ENCODE data around the gene USP26.
"Not testable (repeated sequence)": the region's sequence is repeated elsewhere in the genome, so short reads cannot be mapped to it uniquely, and the experiment has no call there.

USP26 gene

GRCh38 chrX:132986556-132986955 lies 110.4 kb downstream of the USP26 start:
- Histone ChIP-seq H2AK5ac (ENCODE audit: low read length) (no peak overlapping the region), H3K4me3 (ENCODE audit: low read depth, low read length) (no peak overlapping the region), H2AFZ (ENCODE audit: insufficient read depth, low read length, poor library complexity) (no peak overlapping the region), H3K9me3 (ENCODE audit: insufficient read depth, low read depth, low read length) (no peaks in the 10 kb centered on the region), H3K27me3 (ENCODE audit: insufficient read depth, low read length) (no peaks in the 10 kb centered on the region), H2BK12ac (ENCODE audit: low read length) (no peak overlapping the region), H3K79me1 (ENCODE audit: low read length) (no peaks in the 10 kb centered on the region), H3K36me3 (ENCODE audit: control insufficient read depth in 1 of 2, insufficient read depth in 2 of 2, low read length in 2 of 2) (no peaks in the 10 kb centered on the region), H4K12ac (ENCODE audit: low read depth, low read length) (no peak overlapping the region), H3K27ac (ENCODE audit: low read depth, low read length) (no peak overlapping the region), H3K9ac (ENCODE audit: low read length) (no peak overlapping the region), H3K79me2 (ENCODE audit: control insufficient read depth, insufficient read depth, low read length, poor library complexity) (no peaks in the 10 kb centered on the region), H4K8ac (ENCODE audit: low read depth, low read length) (no peak overlapping the region), H3K14ac (ENCODE audit: low read length) (no peak overlapping the region), H3K23ac (ENCODE audit: low read length) (no peak overlapping the region), H4K91ac (ENCODE audit: low read depth, low read length) (no peak overlapping the region), H2BK120ac (ENCODE audit: insufficient read depth, low read length, poor library complexity) (no peak overlapping the region), H2BK5ac (ENCODE audit: low read depth, low read length, poor library complexity) (no peak overlapping the region), H3K4me1 (ENCODE audit: control insufficient read depth in 1 of 2, insufficient read depth in 2 of 2, low read length in 2 of 2) (peaks cover 0 to 4% of the 10 kb centered on the region in 2 experiments), H3K4ac (ENCODE audit: low read depth, low read length) (no peak overlapping the region), H3K4me2 (ENCODE audit: low read length) (no peak overlapping the region), H3K18ac (ENCODE audit: low read length) (no peak overlapping the region)
- no peak for DNase-seq

- no peak overlapping the region for H3K23ac ChIP-seq (ENCODE audit: low read length)
- no peaks in the 10 kb centered on the region for H3K79me2 ChIP-seq (ENCODE audit: control insufficient read depth, insufficient read depth, low read length, poor library complexity)
- no peak overlapping the region for H3K4me2 ChIP-seq (ENCODE audit: low read length)
- H2BK12ac ChIP-seq (ENCODE audit: low read length): no peak overlapping the region
- H3K4me3 ChIP-seq (ENCODE audit: low read depth, low read length): no peak overlapping the region
- no peaks in the 10 kb centered on the region for H3K27me3 ChIP-seq (ENCODE audit: insufficient read depth, low read length)
- H4K8ac ChIP-seq (ENCODE audit: low read depth, low read length): no peak overlapping the region
- no peaks in the 10 kb centered on the region for H3K9me3 ChIP-seq (ENCODE audit: insufficient read depth, low read depth, low read length)
- H2BK120ac ChIP-seq (ENCODE audit: insufficient read depth, low read length, poor library complexity): no peak overlapping the region
- WGBS (ENCODE audit: extremely low coverage, insufficient coverage, insufficient read length): no CpG with 5 or more reads among the region's 7 CpGs
- H3K14ac ChIP-seq (ENCODE audit: low read length): no peak overlapping the region
- no peak overlapping the region for H3K18ac ChIP-seq (ENCODE audit: low read length)
- H3K4me1 ChIP-seq (ENCODE audit: control insufficient read depth in 1 of 2, insufficient read depth in 2 of 2, low read length in 2 of 2): peaks cover 0 to 4% of the 10 kb centered on the region in 2 experiments
- H3K79me1 ChIP-seq (ENCODE audit: low read length): no peaks in the 10 kb centered on the region
- no peak overlapping the region for H3K27ac ChIP-seq (ENCODE audit: low read depth, low read length)
- no peaks in the 10 kb centered on the region for H3K36me3 ChIP-seq (ENCODE audit: control insufficient read depth in 1 of 2, insufficient read depth in 2 of 2, low read length in 2 of 2)
- no peak overlapping the region for H4K91ac ChIP-seq (ENCODE audit: low read depth, low read length)
- no peak overlapping the region for H2AK5ac ChIP-seq (ENCODE audit: low read length)
- no peak overlapping the region for H2BK5ac ChIP-seq (ENCODE audit: low read depth, low read length, poor library complexity)
- no peak overlapping the region for H3K9ac ChIP-seq (ENCODE audit: low read length)
- no peak overlapping the region for H4K12ac ChIP-seq (ENCODE audit: low read depth, low read length)
- no peak overlapping the region for H2AFZ ChIP-seq (ENCODE audit: insufficient read depth, low read length, poor library complexity)
- DNase-seq: no peak
- H3K4ac ChIP-seq (ENCODE audit: low read depth, low read length): no peak overlapping the region
Observed at GRCh38 chrX:132984058-132984650, 112.8 kb downstream of the USP26 start.

GRCh38 chrX:132983496-132983895 lies 113.4 kb downstream of the USP26 start:
- no peaks in the 10 kb centered on the region for H3K27me3 ChIP-seq (ENCODE audit: insufficient read depth, low read length)
- no peak overlapping the region for H2BK120ac ChIP-seq (ENCODE audit: insufficient read depth, low read length, poor library complexity)
- no peak overlapping the region for H3K4me3 ChIP-seq (ENCODE audit: low read depth, low read length)
- H3K27ac ChIP-seq (ENCODE audit: low read depth, low read length): no peak overlapping the region
- no peak overlapping the region for H4K12ac ChIP-seq (ENCODE audit: low read depth, low read length)
- no peak overlapping the region for H4K8ac ChIP-seq (ENCODE audit: low read depth, low read length)
- no peaks in the 10 kb centered on the region for H3K79me2 ChIP-seq (ENCODE audit: control insufficient read depth, insufficient read depth, low read length, poor library complexity)
- H2BK5ac ChIP-seq (ENCODE audit: low read depth, low read length, poor library complexity): no peak overlapping the region
- no peak overlapping the region for H3K9ac ChIP-seq (ENCODE audit: low read length)
- H3K14ac ChIP-seq (ENCODE audit: low read length): no peak overlapping the region
- H2AFZ ChIP-seq (ENCODE audit: insufficient read depth, low read length, poor library complexity): no peak overlapping the region
- no peak overlapping the region for H2AK5ac ChIP-seq (ENCODE audit: low read length)
- no peak overlapping the region for H3K18ac ChIP-seq (ENCODE audit: low read length)
- H3K79me1 ChIP-seq (ENCODE audit: low read length): no peaks in the 10 kb centered on the region
- no peak overlapping the region for H3K4ac ChIP-seq (ENCODE audit: low read depth, low read length)
- H3K4me1 ChIP-seq (ENCODE audit: control insufficient read depth in 1 of 2, insufficient read depth in 2 of 2, low read length in 2 of 2): peaks cover 0 to 4% of the 10 kb centered on the region in 2 experiments
- H3K23ac ChIP-seq (ENCODE audit: low read length): no peak overlapping the region
- DNase-seq: no peak
- H3K36me3 ChIP-seq (ENCODE audit: control insufficient read depth in 1 of 2, insufficient read depth in 2 of 2, low read length in 2 of 2): no peaks in the 10 kb centered on the region
- H3K4me2 ChIP-seq (ENCODE audit: low read length): no peak overlapping the region
- H2BK12ac ChIP-seq (ENCODE audit: low read length): no peak overlapping the region
- no CpG with 5 or more reads among the region's 2 CpGs for WGBS (ENCODE audit: extremely low coverage, insufficient coverage, insufficient read length)
- H3K9me3 ChIP-seq (ENCODE audit: insufficient read depth, low read depth, low read length): no peaks in the 10 kb centered on the region
- no peak overlapping the region for H4K91ac ChIP-seq (ENCODE audit: low read depth, low read length)

- not testable (repeated sequence) for H3K4me2 ChIP-seq (ENCODE audit: low read length); H3K23ac ChIP-seq (ENCODE audit: low read length); H3K4me1 ChIP-seq (ENCODE audit: control insufficient read depth in 1 of 2, insufficient read depth in 2 of 2, low read length in 2 of 2); H2AK5ac ChIP-seq (ENCODE audit: low read length); H3K18ac ChIP-seq (ENCODE audit: low read length); H2BK120ac ChIP-seq (ENCODE audit: insufficient read depth, low read length, poor library complexity); H3K14ac ChIP-seq (ENCODE audit: low read length); H2BK12ac ChIP-seq (ENCODE audit: low read length); H3K79me1 ChIP-seq (ENCODE audit: low read length); H3K36me3 ChIP-seq (ENCODE audit: control insufficient read depth in 1 of 2, insufficient read depth in 2 of 2, low read length in 2 of 2); H3K4me3 ChIP-seq (ENCODE audit: low read depth, low read length); H2BK5ac ChIP-seq (ENCODE audit: low read depth, low read length, poor library complexity); H3K9me3 ChIP-seq (ENCODE audit: insufficient read depth, low read depth, low read length); H4K12ac ChIP-seq (ENCODE audit: low read depth, low read length); H3K4ac ChIP-seq (ENCODE audit: low read depth, low read length); H4K91ac ChIP-seq (ENCODE audit: low read depth, low read length); H3K79me2 ChIP-seq (ENCODE audit: control insufficient read depth, insufficient read depth, low read length, poor library complexity); H3K27me3 ChIP-seq (ENCODE audit: insufficient read depth, low read length); H4K8ac ChIP-seq (ENCODE audit: low read depth, low read length); H3K9ac ChIP-seq (ENCODE audit: low read length); H2AFZ ChIP-seq (ENCODE audit: insufficient read depth, low read length, poor library complexity); H3K27ac ChIP-seq (ENCODE audit: low read depth, low read length); DNase-seq
- no CpG with 5 or more reads among the region's 2 CpGs for WGBS (ENCODE audit: extremely low coverage, insufficient coverage, insufficient read length)
Observed at GRCh38 chrX:132980035-132980434, 116.9 kb downstream of the USP26 start.
